ENCODE data around the gene GNAO1. TPM values are rescaled to one million over a fixed set of nuclear protein-coding genes. Genes with fewer than 3 reads are reported as not detected.

The GNAO1 gene
- polyA plus RNA-seq, 1 donor from 2014 or later: 31.5 TPM

- no peak for TF ChIP-seq RAD21 (conservative IDR thresholded peaks at IDR 0.05)
- TF ChIP-seq CTCF (IDR thresholded peaks at IDR 0.05; ENCODE audit: poor library complexity, severe bottlenecking): no peak
- TF ChIP-seq TAF1 (IDR thresholded peaks at IDR 0.05; ENCODE audit: low read depth): no peak
- TF ChIP-seq MXI1 (conservative IDR thresholded peaks at IDR 0.05; ENCODE audit: poor library complexity, severe bottlenecking): no peak
- no peak for TF ChIP-seq EP300 (conservative IDR thresholded peaks at IDR 0.05; ENCODE audit: poor library complexity, severe bottlenecking)
- TF ChIP-seq EZH2 (IDR thresholded peaks at IDR 0.05; ENCODE audit: borderline replicate concordance, insufficient read depth, low read length, poor library complexity, severe bottlenecking): no peak
- no peak for TF ChIP-seq POLR2AphosphoS5 (IDR thresholded peaks at IDR 0.05)
- no peak for TF ChIP-seq REST (IDR thresholded peaks at IDR 0.05; ENCODE audit: borderline replicate concordance)
- TF ChIP-seq SMC3 (conservative IDR thresholded peaks at IDR 0.05; ENCODE audit: poor library complexity): no peak
- H3K9me3 ChIP-seq (ENCODE audit: low read length): no peaks in the 10 kb centered on the region
- no peaks in the 10 kb centered on the region for H3K79me2 ChIP-seq (replicated peaks; ENCODE audit: insufficient read depth, low read length)
- H4K20me1 ChIP-seq (ENCODE audit: insufficient read depth): no peaks in the 10 kb centered on the region
- H3K27ac ChIP-seq (ENCODE audit: low read length): no peak overlapping the region
- no peak overlapping the region for H3K4me3 ChIP-seq (ENCODE audit: low read length)
- no peaks in the 10 kb centered on the region for H3K27me3 ChIP-seq (ENCODE audit: insufficient read depth, low read depth, low read length)
- no peaks in the 10 kb centered on the region for H3K36me3 ChIP-seq (ENCODE audit: insufficient read depth, low read length)
- H3K9me2 ChIP-seq (ENCODE audit: insufficient read depth, low read length): no peaks in the 10 kb centered on the region
- no peak overlapping the region for H3K4me2 ChIP-seq (ENCODE audit: low read length)
- no peak overlapping the region for H2AFZ ChIP-seq (ENCODE audit: low read depth, low read length)
- H3F3A ChIP-seq (ENCODE audit: insufficient read depth, low read length, poor library complexity, severe bottlenecking): no peaks in the 10 kb centered on the region
- no peak overlapping the region for H3K9ac ChIP-seq (ENCODE audit: low read length)
Observed at GRCh38 chr16:56355221-56355620, 163.9 kb downstream of the GNAO1 start.

- Histone ChIP-seq H3K9ac (ENCODE audit: low read length) (no peak overlapping the region), H3K36me3 (ENCODE audit: insufficient read depth, low read length) (no peaks in the 10 kb centered on the region), H3K27ac (ENCODE audit: low read length) (no peak overlapping the region)
Observed at GRCh38 chr16:56355786-56356275, 164.5 kb downstream of the GNAO1 start.

More at GRCh38 chr16:56355786-56356275, 164.5 kb downstream of the GNAO1 start:
- no peaks in the 10 kb centered on the region for H3K9me3 ChIP-seq (ENCODE audit: low read length)
- TF ChIP-seq TAF1 (IDR thresholded peaks at IDR 0.05; ENCODE audit: low read depth): no peak
- TF ChIP-seq EP300 (conservative IDR thresholded peaks at IDR 0.05; ENCODE audit: poor library complexity, severe bottlenecking): no peak
- TF ChIP-seq REST (IDR thresholded peaks at IDR 0.05; ENCODE audit: borderline replicate concordance): no peak
- TF ChIP-seq CTCF (IDR thresholded peaks at IDR 0.05; ENCODE audit: poor library complexity, severe bottlenecking): no peak
- no peak for TF ChIP-seq SMC3 (conservative IDR thresholded peaks at IDR 0.05; ENCODE audit: poor library complexity)
- TF ChIP-seq RAD21 (conservative IDR thresholded peaks at IDR 0.05): no peak
- TF ChIP-seq POLR2AphosphoS5 (IDR thresholded peaks at IDR 0.05): no peak
- no peak for TF ChIP-seq EZH2 (IDR thresholded peaks at IDR 0.05; ENCODE audit: borderline replicate concordance, insufficient read depth, low read length, poor library complexity, severe bottlenecking)
- no peak for TF ChIP-seq MXI1 (conservative IDR thresholded peaks at IDR 0.05; ENCODE audit: poor library complexity, severe bottlenecking)
- H3F3A ChIP-seq (ENCODE audit: insufficient read depth, low read length, poor library complexity, severe bottlenecking): no peaks in the 10 kb centered on the region
- no peaks in the 10 kb centered on the region for H3K79me2 ChIP-seq (replicated peaks; ENCODE audit: insufficient read depth, low read length)
- no peaks in the 10 kb centered on the region for H4K20me1 ChIP-seq (ENCODE audit: insufficient read depth)
- no peaks in the 10 kb centered on the region for H3K9me2 ChIP-seq (ENCODE audit: insufficient read depth, low read length)
- no peaks in the 10 kb centered on the region for H3K27me3 ChIP-seq (ENCODE audit: insufficient read depth, low read depth, low read length)
- no peak overlapping the region for H3K4me3 ChIP-seq (ENCODE audit: low read length)
- no peak overlapping the region for H2AFZ ChIP-seq (ENCODE audit: low read depth, low read length)
- H3K4me2 ChIP-seq (ENCODE audit: low read length): no peak overlapping the region
